Endothelial cell of umbilical vein (primary cell): Measurements from ENCODE around the gene LNX2. TPM values are rescaled to one million over a fixed set of nuclear protein-coding genes. Genes with fewer than 3 reads are reported as not detected.
"Not testable (repeated sequence)": the region's sequence is repeated elsewhere in the genome, so short reads cannot be mapped to it uniquely, and the experiment has no call there.

ENCODE experiments used
- BruUV-seq: library from RNA; stranded (reverse); fragments of 400-500 nt; replicated peaks from 2 replicates; lab custom pipeline; 2021; lab: Mats Ljungman, UMichigan
- CTCF ChIA-PET: fragments of 300-600, 350-600 bp; sonication (Branson Sonifier 250); formaldehyde crosslinking; loops from one replicate; lab custom pipeline; 2021; ENCODE audit warnings: antibody characterized with exemption, inconsistent platforms; lab: Charles Lee
- POLR2A ChIA-PET: fragments of 300-600, 350-600 bp; sonication (Branson Sonifier 250); formaldehyde crosslinking; loops from one replicate; lab custom pipeline; 2021; ENCODE audit warnings: antibody characterized with exemption, inconsistent platforms; lab: Charles Lee
- DNase-seq: peaks from one replicate; pipeline ENCODE4 v3.0.0-alpha.2; 2011; ENCODE audit warnings: low read depth, low spot score
- FAIRE-seq: peaks from 2 replicates; lab custom pipeline; 2011; peaks lifted over from hg19 to GRCh38; lab: Jason Lieb, UNC
- H2AFZ ChIP-seq: 2 replicates; pipeline ENCODE4 v1.6.0; 2012; ENCODE audit warnings: low read depth, low read length, control low read depth, inconsistent platforms
- H3K27ac ChIP-seq: 2 replicates; pipeline ENCODE4 v1.5.1; 2011; ENCODE audit warnings: low read depth, mild to moderate bottlenecking, control low read depth, low read length, moderate library complexity; ENCODE audit not compliant: insufficient read depth
- H3K27me3 ChIP-seq, 2 experiments: 2 replicates each; pipeline versions ENCODE4 v1.6.0 to v1.6.1; 2011; ENCODE audit warnings: low read length in 2 of 2, mixed read lengths in 1 of 2; ENCODE audit not compliant: control insufficient read depth in 2 of 2, insufficient read depth in 2 of 2
- H3K36me3 ChIP-seq, 2 experiments: 2 replicates in 1 of 2; 3 replicates in 1 of 2; pipeline ENCODE4 v1.5.1; 2011; ENCODE audit warnings: low read length in 2 of 2, mild to moderate bottlenecking in 1 of 2, moderate library complexity in 1 of 2; ENCODE audit not compliant: control insufficient read depth in 2 of 2, insufficient read depth in 2 of 2; ENCODE audit errors: extremely low read depth in 1 of 2
- H3K4me1 ChIP-seq: 3 replicates; pipeline ENCODE4 v1.5.1; 2011; ENCODE audit warnings: mild to moderate bottlenecking, low read length; ENCODE audit not compliant: control insufficient read depth, insufficient read depth; ENCODE audit errors: extremely low read depth
- H3K4me2 ChIP-seq: 2 replicates; pipeline ENCODE4 v1.6.1; 2011; ENCODE audit warnings: low read length, control low read depth, mixed read lengths; ENCODE audit not compliant: insufficient read depth
- H3K4me3 ChIP-seq, 3 experiments: fragments of 200-600 bp in 1 of 3; sonication (generic), shearing (Covaris generic) in 1 of 3; replicated peaks in 1 of 3; 2 replicates each; pipeline ENCODE4 v1.5.1; 2011 to 2016; ENCODE audit warnings: control low read depth in 3 of 3, low read length in 3 of 3, mild to moderate bottlenecking in 2 of 3, inconsistent platforms in 1 of 3, low read depth in 1 of 3, moderate library complexity in 1 of 3; ENCODE audit not compliant: insufficient read depth in 1 of 3
- H3K79me2 ChIP-seq: 2 replicates; pipeline ENCODE4 v1.6.0; 2012; ENCODE audit warnings: low read length, inconsistent platforms; ENCODE audit not compliant: control insufficient read depth, insufficient read depth
- H3K9ac ChIP-seq: replicated peaks from 2 replicates; pipeline ENCODE3; 2011; ENCODE audit warnings: low read length, control low read depth; ENCODE audit not compliant: insufficient read depth; ENCODE audit errors: extremely low read depth
- H3K9me1 ChIP-seq: replicated peaks from 3 replicates; pipeline ENCODE4 v1.6.0; 2011; ENCODE audit warnings: mild to moderate bottlenecking, low read length; ENCODE audit not compliant: control insufficient read depth, insufficient read depth; ENCODE audit errors: extremely low read depth
- H3K9me3 ChIP-seq: replicated peaks from 2 replicates; pipeline ENCODE4 v1.5.1; 2012; ENCODE audit warnings: low read length, inconsistent platforms; ENCODE audit not compliant: control insufficient read depth, insufficient read depth
- H4K20me1 ChIP-seq: replicated peaks from 2 replicates; pipeline ENCODE3; 2011; ENCODE audit warnings: mild to moderate bottlenecking, low read length; ENCODE audit not compliant: control insufficient read depth, insufficient read depth; ENCODE audit errors: extremely low read depth
- CTCF ChIP-seq, 2 donors: IDR thresholded peaks; 1 replicate in 1 of 2; 2 replicates in 1 of 2; pipeline ENCODE4 v1.5.1; 2011; ENCODE audit warnings: low read length in 2 of 2, mild to moderate bottlenecking in 2 of 2, moderate library complexity in 2 of 2, control low read depth in 1 of 2, inconsistent platforms in 1 of 2, low read depth in 1 of 2; ENCODE audit not compliant: insufficient read depth in 1 of 2; ENCODE audit errors: extremely low read depth in 1 of 2
- EZH2 ChIP-seq: IDR thresholded peaks from 2 replicates; pipeline ENCODE4 v1.6.1; 2012; ENCODE audit warnings: borderline replicate concordance, low read depth, mild to moderate bottlenecking, moderate library complexity, low read length, inconsistent platforms; ENCODE audit not compliant: severe bottlenecking
- FOS ChIP-seq: IDR thresholded peaks from 2 replicates; pipeline ENCODE4 v1.6.1; 2011; ENCODE audit warnings: mild to moderate bottlenecking, low read length, moderate library complexity, borderline replicate concordance; ENCODE audit not compliant: insufficient read depth
- GATA2 ChIP-seq: IDR thresholded peaks from 2 replicates; pipeline ENCODE4 v1.7.0; 2011; ENCODE audit warnings: low read depth, mild to moderate bottlenecking, moderate library complexity, mixed read lengths, low read length; ENCODE audit not compliant: insufficient read length, insufficient read depth
- JUN ChIP-seq: IDR thresholded peaks from 2 replicates; pipeline ENCODE4 v1.6.1; 2011; ENCODE audit warnings: borderline replicate concordance, low read depth; ENCODE audit not compliant: insufficient read length, insufficient read depth
- MAX ChIP-seq: IDR thresholded peaks from 2 replicates; pipeline ENCODE4 v1.6.1; 2011; ENCODE audit not compliant: insufficient read depth, insufficient read length
- MYC ChIP-seq: IDR thresholded peaks from one replicate; pipeline ENCODE4 v1.6.1; 2011; ENCODE audit warnings: mild to moderate bottlenecking, low read depth, low read length
- POLR2A ChIP-seq: IDR thresholded peaks from 2 replicates; pipeline ENCODE4 v1.6.1; 2012; ENCODE audit warnings: low read depth, mild to moderate bottlenecking, control low read depth, low read length
- POLR2AphosphoS5 ChIP-seq: IDR thresholded peaks from 2 replicates; pipeline ENCODE4 v1.6.1; 2012; ENCODE audit warnings: low read depth, mild to moderate bottlenecking, control low read depth, low read length, moderate library complexity; ENCODE audit not compliant: insufficient read depth
- dilution Hi-C: fragments of 300-500 bp; cut with MboI; formaldehyde crosslinking; loops from one replicate; pipeline ENCODE4 v1.15.0; 2019; ENCODE audit warnings: low sequenced_read_pairs; ENCODE audit not compliant: extremely low pct_ligation_motif_present
- intact Hi-C: fragments of 100-400 bp; cut with micrococcal nuclease; formaldehyde crosslinking; loops from one replicate; pipeline ENCODE4 v1.10.0; 2022
- polyA plus RNA-seq, 4 experiments: library from polyadenylated mRNA; depleted of rRNA in 3 of 4; stranded (reverse) in 3 of 4; unstranded in 1 of 4; fragments of >200 nt; gene quantifications; 2 replicates each; pipeline versions ENCODE4 v1.2.1 to v1.2.3, GENCODE V29; 2011 to 2012; ENCODE audit warnings: missing spikeins in 1 of 4
- total RNA-seq: library from RNA; stranded (reverse); gene quantifications from 2 replicates; pipeline ENCODE4 v1.2.3, GENCODE V29; 2021

LNX2 gene
- total and polyA plus RNA-seq, 2 donors (not counting 3 experiments of a cell fraction or from before 2014, with no cell fraction given), result 7.0 to 9.1 TPM

- POLR2A ChIA-PET, result no interaction called here
- no peak overlapping the region for H2AFZ ChIP-seq
- CTCF ChIA-PET, result no interaction called here
- no peak overlapping the region for H3K4me2 ChIP-seq
- no peak overlapping the region for H3K9ac ChIP-seq
- TF ChIP-seq MYC, result no peak
- no peak for TF ChIP-seq POLR2A
- TF ChIP-seq EZH2, result no peak
- no peak for TF ChIP-seq MAX
- no peak for TF ChIP-seq CTCF (IDR thresholded peaks at IDR 0.05; ENCODE audit: extremely low read depth in 1 of 2, insufficient read depth in 1 of 2, low read depth in 1 of 2, low read length in 2 of 2)
- no peak for TF ChIP-seq FOS
- no peak for TF ChIP-seq GATA2
- no peak for TF ChIP-seq POLR2AphosphoS5
- no peak for TF ChIP-seq JUN
- no peaks in the 10 kb centered on the region for H3K9me3 ChIP-seq
- dilution Hi-C loops, result no loop called here
- H3K27me3 ChIP-seq, result no peaks in the 10 kb centered on the region
- H3K9me1 ChIP-seq, result no peaks in the 10 kb centered on the region
- H3K4me3 ChIP-seq, result no peak overlapping the region
- H3K79me2 ChIP-seq, result peaks cover 36% of the 10 kb centered on the region
- no peak overlapping the region for H3K27ac ChIP-seq
- H3K4me1 ChIP-seq, result no peaks in the 10 kb centered on the region
- FAIRE-seq, result no peak
- H4K20me1 ChIP-seq, result no peaks in the 10 kb centered on the region
- no TSS peak for BruUV-seq
- no peak for DNase-seq
- intact Hi-C loops, result no loop called here
- H3K36me3 ChIP-seq, result peaks cover 0 to 2% of the 10 kb centered on the region in 2 experiments
Observed at GRCh38 chr13:27631156-27631555, 10.8 kb upstream of the LNX2 start.

- dilution Hi-C loops, result not testable (repeated sequence)
Observed at GRCh38 chr13:27628766-27629165, 8.4 kb upstream of the LNX2 start.

More at GRCh38 chr13:27628766-27629165, 8.4 kb upstream of the LNX2 start:
- H3K9ac ChIP-seq, H3K27me3 ChIP-seq, H3K27ac ChIP-seq, BruUV-seq, H4K20me1 ChIP-seq, H3K4me3 ChIP-seq, CTCF ChIA-PET, H2AFZ ChIP-seq, DNase-seq, H3K36me3 ChIP-seq, H3K9me1 ChIP-seq, H3K9me3 ChIP-seq, H3K4me1 ChIP-seq, FAIRE-seq, POLR2A ChIA-PET, H3K4me2 ChIP-seq: not testable (repeated sequence)
- peaks cover 54% of the 10 kb centered on the region for H3K79me2 ChIP-seq
- intact Hi-C loops, result loop anchor here (10.0 kb wide), 1 partner anchor 166 kb away; the partner anchor contains the start of gene GSX1
